T-helper 17 cell (primary cell): ENCODE measurements around the gene ACSL3. TPM values are rescaled to one million over a fixed set of nuclear protein-coding genes. Genes with fewer than 3 reads are reported as not detected.

Experiments
- ATAC-seq: fragments of 150-1000 bp; cut with Tn5 transposase; 2 replicates; pipeline ENCODE4 v1.10.0; 2021; ENCODE audit warnings: mild to moderate bottlenecking, moderate library complexity
- DNase-seq, 3 donors: peaks; one replicate each; pipeline versions ENCODE4 v3.0.0 to v3.0.0-alpha.2; 2020 to 2021
- H3K9me3 ChIP-seq: one replicate; pipeline ENCODE4 v1.7.0; 2013; ENCODE audit warnings: low read length, mild to moderate bottlenecking; ENCODE audit not compliant: control insufficient read depth, poor library complexity, severe bottlenecking
- H3K27ac Mint-ChIP-seq: one replicate; pipeline ENCODE4 v1.8.0; 2022; ENCODE audit warnings: mild to moderate bottlenecking, moderate library complexity, mixed read lengths
- H3K27me3 Mint-ChIP-seq: one replicate; pipeline ENCODE4 v1.8.0; 2022; ENCODE audit warnings: mixed read lengths
- H3K36me3 Mint-ChIP-seq: one replicate; pipeline ENCODE4 v1.8.0; 2022; ENCODE audit warnings: low read depth, mixed read lengths
- H3K4me1 Mint-ChIP-seq: one replicate; pipeline ENCODE4 v1.8.0; 2022; ENCODE audit warnings: mild to moderate bottlenecking, mixed read lengths
- H3K4me3 Mint-ChIP-seq: one replicate; pipeline ENCODE4 v1.8.0; 2022; ENCODE audit warnings: mild to moderate bottlenecking, moderate library complexity, mixed read lengths
- total RNA-seq, 4 donors: library from RNA in 2 of 4; stranded (reverse) in 2 of 4; gene quantifications; one replicate each; pipeline ENCODE4 v1.2.3 and lab custom pipeline; 2022 to 2026

ACSL3 gene
- total RNA-seq, 2 donors from 2014 or later = 56.2 to 65.7 TPM

DNA sequence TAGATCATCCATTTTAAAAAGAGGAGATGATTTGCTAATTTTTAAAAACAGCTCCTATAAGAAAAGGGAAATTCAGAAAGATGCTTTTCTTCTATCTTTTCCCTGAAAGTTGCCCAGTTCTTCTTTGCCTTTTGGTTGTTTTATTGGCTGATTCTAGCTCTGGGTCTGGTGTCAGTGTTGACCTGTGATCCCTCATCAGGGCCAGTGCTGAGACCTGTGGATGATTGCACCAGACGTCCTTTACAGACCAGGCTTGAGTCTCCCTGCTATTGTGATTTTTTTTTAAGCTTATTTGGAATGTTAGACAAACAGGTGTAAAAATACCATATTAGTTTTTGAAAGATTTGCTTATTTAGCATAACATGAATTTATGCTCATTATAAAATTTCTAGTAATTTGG is 88.2 kb downstream of the ACSL3 start:
- no peak for DNase-seq
- H3K36me3 Mint-ChIP-seq = no peaks in the 10 kb centered on the region
- no peaks in the 10 kb centered on the region for H3K9me3 ChIP-seq
- H3K27me3 Mint-ChIP-seq = peaks cover 14% of the 10 kb centered on the region
- no peaks in the 10 kb centered on the region for H3K4me1 Mint-ChIP-seq
- ATAC-seq = no peak
- no peak overlapping the region for H3K27ac Mint-ChIP-seq
- no peak overlapping the region for H3K4me3 Mint-ChIP-seq

DNA sequence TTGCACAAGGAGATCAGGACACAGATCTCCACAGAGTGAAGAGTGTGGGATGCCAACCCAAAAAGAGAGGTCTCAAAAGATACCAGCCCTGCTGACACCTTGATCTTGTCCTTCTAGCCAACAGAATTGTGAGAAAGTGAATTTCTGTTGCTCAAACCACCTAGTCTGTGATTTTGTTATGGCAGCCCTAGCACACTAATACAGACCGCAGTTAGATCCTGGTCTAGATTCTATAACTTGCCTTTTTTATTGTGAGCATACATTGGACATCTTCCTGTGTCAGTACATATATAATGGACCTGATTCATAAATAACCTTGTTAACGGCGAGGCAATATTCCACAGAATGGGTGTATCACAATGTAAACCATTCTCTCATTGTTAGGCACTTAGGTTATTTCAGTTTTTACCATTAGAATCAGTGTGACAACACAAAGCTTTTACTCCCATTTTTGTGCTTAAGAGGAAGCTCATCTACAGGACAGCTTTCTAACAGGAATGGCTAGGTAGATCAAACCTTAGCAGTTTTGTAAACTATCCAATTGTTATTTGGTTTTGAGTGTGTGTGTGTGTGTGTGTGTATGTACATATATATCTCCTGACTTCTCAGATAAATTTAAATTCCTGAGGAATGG is 89.0 kb downstream of the ACSL3 start:
- H3K27ac Mint-ChIP-seq = no peak overlapping the region
- H3K36me3 Mint-ChIP-seq = no peaks in the 10 kb centered on the region
- H3K4me3 Mint-ChIP-seq = no peak overlapping the region
- DNase-seq = no peak
- no peak for ATAC-seq
- H3K9me3 ChIP-seq = no peaks in the 10 kb centered on the region
- H3K4me1 Mint-ChIP-seq = no peaks in the 10 kb centered on the region
- H3K27me3 Mint-ChIP-seq = peaks cover 21% of the 10 kb centered on the region

DNA sequence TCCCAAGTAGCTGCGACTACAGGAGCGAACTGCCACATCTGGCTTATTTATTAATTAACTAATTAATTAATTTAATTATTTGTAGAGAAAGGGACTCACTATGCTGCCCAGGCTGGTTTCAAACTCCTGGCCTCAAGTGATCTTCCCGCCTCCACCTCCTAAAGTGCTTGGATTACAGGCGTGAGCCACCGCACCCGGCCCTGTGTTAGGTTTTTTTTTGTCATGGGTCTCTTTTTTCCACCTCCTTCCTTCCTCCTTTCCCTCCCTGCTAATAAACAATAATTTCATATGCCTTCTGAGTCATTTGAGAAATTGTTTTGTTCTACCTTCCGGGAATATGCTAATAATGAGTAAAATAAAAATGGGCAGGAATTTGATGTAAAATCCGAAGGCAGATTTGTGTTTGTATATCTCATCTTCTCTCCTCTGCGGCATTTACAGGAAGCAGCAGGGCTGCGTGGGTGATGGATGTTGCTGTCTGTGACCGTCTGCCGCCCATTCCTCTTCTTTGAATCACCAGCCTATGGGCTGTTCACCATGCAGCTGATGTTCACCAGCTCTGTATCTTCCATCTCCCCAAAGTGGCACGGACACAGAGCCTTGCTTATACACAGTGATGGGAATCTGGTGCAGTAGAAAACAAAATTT is 89.9 kb downstream of the ACSL3 start:
- ATAC-seq = no peak
- DNase-seq = no peak
- Mint-ChIP-seq H3K27ac (no peak overlapping the region), H3K4me3 (no peak overlapping the region), H3K4me1 (no peaks in the 10 kb centered on the region), H3K36me3 (no peaks in the 10 kb centered on the region), H3K27me3 (peaks cover 23% of the 10 kb centered on the region)
- H3K9me3 ChIP-seq = no peaks in the 10 kb centered on the region

DNA sequence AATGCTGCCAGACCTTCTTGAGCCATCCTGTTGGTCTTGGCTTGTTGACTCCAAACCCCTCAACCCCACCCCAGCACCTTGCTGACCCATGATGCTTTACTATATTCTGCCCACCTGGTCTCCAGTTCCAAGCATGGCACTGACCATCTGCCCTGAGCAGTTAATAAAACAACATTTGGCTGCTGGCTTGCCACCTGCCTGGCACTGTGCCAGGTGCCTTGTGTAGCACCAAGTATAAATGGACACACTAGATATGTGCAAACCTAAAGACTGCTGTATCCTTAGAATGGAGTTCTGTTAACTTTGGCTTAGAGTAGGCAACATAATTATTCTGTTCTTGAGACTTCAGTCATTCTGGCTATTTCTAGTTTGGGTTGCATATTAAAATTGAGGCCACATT is 91.4 kb downstream of the ACSL3 start:
- DNase-seq = no peak
- no peaks in the 10 kb centered on the region for H3K9me3 ChIP-seq
- H3K27me3 Mint-ChIP-seq = peaks cover 33% of the 10 kb centered on the region
- H3K36me3 Mint-ChIP-seq = no peaks in the 10 kb centered on the region
- ATAC-seq = no peak
- H3K4me3 Mint-ChIP-seq = no peak overlapping the region
- H3K27ac Mint-ChIP-seq = no peak overlapping the region
- H3K4me1 Mint-ChIP-seq = no peaks in the 10 kb centered on the region

DNA sequence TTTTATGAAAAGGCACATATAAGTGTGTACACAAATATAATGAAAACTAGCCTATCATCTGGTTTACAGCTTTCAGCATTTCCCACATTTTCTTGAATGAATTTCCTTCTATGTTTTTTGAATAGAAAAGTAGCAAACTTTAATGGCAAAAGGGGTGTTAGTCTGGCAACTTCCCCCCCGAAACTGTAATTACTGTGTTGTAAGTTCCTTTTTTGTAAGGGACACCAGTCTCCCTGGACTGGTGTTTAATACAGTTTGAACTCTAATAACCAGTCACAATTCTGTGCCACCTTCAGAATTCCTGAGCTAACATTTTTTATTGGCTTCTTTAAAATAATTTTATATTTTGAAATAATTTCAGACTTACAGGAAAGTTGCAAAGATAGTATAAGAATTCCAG is 94.2 kb downstream of the ACSL3 start:
- Mint-ChIP-seq H3K4me3 (no peak overlapping the region), H3K36me3 (peaks cover 2% of the 10 kb centered on the region), H3K27me3 (peaks cover 47% of the 10 kb centered on the region), H3K27ac (no peak overlapping the region), H3K4me1 (no peaks in the 10 kb centered on the region)
- no peak for ATAC-seq
- no peaks in the 10 kb centered on the region for H3K9me3 ChIP-seq
- no peak for DNase-seq

DNA sequence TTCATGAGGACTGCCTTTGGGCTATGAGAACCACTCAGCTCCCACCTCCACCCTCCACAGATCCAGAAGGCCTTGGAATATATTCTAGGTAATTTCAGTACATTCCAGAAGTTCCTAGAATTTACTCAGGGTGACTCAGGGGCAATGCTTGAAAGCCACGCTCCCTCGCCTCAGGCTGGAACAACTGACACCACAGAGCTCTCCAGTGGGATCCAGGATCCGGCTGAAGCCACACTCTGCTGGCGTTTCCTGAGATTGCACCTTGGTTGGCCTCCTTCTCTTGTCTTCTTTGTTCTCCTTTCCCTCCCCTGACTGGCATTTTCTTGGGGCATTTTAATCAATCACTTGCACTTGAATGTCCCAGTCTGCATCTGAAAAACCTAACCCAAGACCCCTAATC is 98.5 kb downstream of the ACSL3 start:
- no peak overlapping the region for H3K27ac Mint-ChIP-seq
- H3K27me3 Mint-ChIP-seq = peaks cover 44% of the 10 kb centered on the region
- no peak overlapping the region for H3K4me3 Mint-ChIP-seq
- ATAC-seq = no peak
- peaks cover 5% of the 10 kb centered on the region for H3K36me3 Mint-ChIP-seq
- no peak for DNase-seq
- H3K9me3 ChIP-seq = no peaks in the 10 kb centered on the region
- H3K4me1 Mint-ChIP-seq = no peaks in the 10 kb centered on the region

DNA sequence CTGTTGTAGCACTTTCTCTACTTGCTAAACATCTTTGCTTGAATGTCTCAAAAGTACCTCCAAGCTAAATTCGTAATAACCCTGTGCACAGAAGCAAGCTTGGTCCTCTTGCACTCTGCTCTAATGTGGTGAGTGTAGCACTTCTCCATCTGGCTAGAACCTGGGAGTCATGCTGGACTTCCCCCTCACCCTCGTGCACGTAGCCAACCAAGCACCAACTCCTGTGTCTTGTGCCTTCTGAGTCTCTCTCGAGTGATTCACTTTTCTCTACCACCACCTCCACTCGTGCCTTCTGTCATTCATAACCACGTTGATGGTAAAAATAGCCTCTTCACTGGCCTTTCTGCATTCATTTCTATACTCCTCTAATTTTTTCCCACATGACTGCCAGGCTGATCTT is 99.3 kb downstream of the ACSL3 start:
- Mint-ChIP-seq H3K27me3 (peaks cover 39% of the 10 kb centered on the region), H3K4me1 (no peaks in the 10 kb centered on the region), H3K36me3 (peaks cover 5% of the 10 kb centered on the region), H3K4me3 (no peak overlapping the region), H3K27ac (no peak overlapping the region)
- no peaks in the 10 kb centered on the region for H3K9me3 ChIP-seq
- DNase-seq = no peak
- peak; percentile 35 for ATAC-seq

DNA sequence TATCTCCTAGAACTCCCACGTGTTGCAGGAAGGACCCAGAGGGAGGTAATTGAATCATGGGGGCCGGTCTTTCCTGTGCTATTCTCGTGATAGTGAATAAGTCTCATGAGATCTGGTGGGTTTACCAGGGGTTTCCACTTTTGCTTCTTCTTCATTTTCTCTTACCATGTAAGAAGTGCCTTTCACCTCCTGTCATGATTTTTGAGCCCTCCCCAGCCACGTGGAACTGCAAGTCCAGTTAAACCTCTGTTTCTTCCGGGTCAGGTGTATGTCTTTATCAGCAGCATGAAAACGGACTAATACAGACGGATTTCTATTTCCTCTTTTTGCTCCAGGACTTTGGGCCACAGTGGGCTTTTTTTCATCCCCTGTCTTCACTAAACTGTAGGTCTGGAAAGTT is 102.8 kb downstream of the ACSL3 start:
- peaks cover 51% of the 10 kb centered on the region for H3K27me3 Mint-ChIP-seq
- DNase-seq (no peak), ATAC-seq (no peak)
- no peak overlapping the region for H3K27ac Mint-ChIP-seq
- no peak overlapping the region for H3K4me3 Mint-ChIP-seq
- peaks cover 7% of the 10 kb centered on the region for H3K36me3 Mint-ChIP-seq
- H3K9me3 ChIP-seq = no peaks in the 10 kb centered on the region
- H3K4me1 Mint-ChIP-seq = no peaks in the 10 kb centered on the region

DNA sequence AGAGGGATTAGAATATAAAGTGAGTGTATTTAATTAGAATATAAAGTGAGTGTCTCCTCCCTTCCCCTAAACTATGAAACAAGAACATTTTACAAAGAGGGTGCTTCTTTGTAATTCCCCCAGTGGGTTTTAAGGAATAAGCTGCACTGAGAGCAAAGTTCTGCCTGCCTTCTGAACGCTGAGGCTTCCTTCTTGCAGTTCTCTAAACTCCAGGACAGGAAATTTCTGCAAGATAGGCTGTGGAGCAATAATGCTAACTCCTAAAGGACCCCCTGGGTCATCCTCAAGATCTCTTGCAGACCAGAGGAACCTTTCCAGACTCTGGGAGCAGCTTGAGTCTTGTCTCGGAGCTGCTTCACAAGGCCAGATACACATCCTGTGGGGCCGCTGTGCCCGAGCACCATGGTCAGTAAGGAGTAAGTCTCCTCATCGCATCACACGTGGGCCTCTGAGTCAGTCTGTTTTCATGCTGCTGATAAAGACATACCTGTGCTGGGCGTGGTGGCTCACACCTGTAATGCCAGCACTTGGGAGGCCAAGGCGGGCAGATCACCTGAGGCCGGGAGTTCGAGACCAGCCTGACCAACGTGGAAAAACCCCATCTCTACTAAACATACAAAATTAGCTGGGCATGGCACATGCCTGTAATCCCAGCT is 103.7 kb downstream of the ACSL3 start:
- Mint-ChIP-seq H3K36me3 (peaks cover 7% of the 10 kb centered on the region), H3K4me1 (no peaks in the 10 kb centered on the region), H3K27ac (no peak overlapping the region), H3K4me3 (no peak overlapping the region), H3K27me3 (peaks cover 47% of the 10 kb centered on the region)
- no peaks in the 10 kb centered on the region for H3K9me3 ChIP-seq
- DNase-seq = no peak
- no peak for ATAC-seq

DNA sequence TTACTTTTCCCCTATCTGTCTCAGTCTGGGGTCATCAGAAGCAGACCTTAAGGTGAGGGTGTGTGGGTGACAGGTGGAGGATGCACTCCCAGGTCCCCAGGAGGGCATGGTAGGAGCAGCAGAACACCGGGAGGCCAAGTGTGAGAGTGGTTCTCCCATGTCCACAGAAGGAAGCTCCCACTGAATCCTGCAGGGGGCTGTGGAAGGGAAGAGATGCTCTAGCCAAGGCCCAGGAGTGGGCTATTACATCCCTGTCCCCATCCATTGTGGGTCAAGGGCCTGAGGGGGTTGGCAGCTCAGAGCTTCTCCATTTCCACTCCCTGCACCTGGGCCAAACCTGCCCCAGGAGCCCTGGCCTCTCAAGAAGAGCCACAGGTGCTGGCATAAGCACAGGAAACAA is 104.7 kb downstream of the ACSL3 start:
- ATAC-seq = no peak
- Mint-ChIP-seq H3K27ac (no peak overlapping the region), H3K4me1 (no peaks in the 10 kb centered on the region), H3K27me3 (peaks cover 41% of the 10 kb centered on the region), H3K36me3 (peaks cover 5% of the 10 kb centered on the region), H3K4me3 (no peak overlapping the region)
- DNase-seq = no peak
- H3K9me3 ChIP-seq = no peaks in the 10 kb centered on the region

DNA sequence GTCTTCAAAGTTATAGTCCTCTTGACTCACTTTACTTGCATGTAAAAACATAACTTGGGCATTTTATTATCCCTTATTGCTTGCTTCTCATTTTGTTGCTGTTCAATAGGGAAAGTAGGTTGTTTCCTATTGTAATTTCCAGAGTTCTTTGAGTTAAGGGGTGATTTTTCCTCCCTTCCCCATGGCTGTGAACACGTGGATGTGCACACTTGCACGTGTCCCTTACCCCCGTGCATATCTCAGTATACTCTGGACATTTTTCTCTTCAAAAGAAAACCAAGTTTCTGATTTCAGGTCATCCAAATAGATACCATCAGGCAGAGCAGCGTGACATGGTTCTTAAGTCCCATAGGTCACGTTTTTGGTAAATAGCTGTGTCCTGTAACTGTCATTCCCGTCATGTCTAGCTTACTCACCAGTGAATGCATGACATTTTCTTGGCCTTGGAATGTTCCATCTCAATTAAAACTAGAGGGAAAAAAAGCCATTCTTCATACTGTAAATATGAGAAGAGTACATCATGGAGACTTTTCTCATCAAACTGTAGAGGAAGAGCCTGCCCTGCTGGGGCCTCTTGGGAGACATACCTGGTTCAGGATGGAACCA is 107.8 kb downstream of the ACSL3 start:
- Mint-ChIP-seq H3K36me3 (peaks cover 2% of the 10 kb centered on the region), H3K4me1 (no peaks in the 10 kb centered on the region), H3K27ac (no peak overlapping the region), H3K4me3 (no peak overlapping the region), H3K27me3 (peaks cover 32% of the 10 kb centered on the region)
- ATAC-seq (no peak), DNase-seq (no peak)
- no peaks in the 10 kb centered on the region for H3K9me3 ChIP-seq

DNA sequence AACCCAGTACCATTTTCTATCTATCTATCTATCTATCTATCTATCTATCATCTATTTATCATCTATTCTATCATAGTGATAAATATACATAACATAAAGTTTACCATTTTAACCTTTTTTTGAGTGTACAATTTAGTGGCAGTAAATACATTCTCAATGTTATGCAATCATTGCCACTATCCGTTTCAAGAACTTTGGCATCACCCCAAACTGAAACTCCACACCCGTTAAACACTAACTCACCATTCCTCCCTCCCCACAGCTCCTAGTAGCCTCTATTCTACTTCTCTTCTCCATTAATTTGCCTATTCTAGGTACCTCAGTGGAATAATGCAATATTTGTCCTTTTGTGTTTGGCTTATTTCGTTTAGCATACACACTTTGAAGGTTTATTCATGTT is 108.7 kb downstream of the ACSL3 start:
- Mint-ChIP-seq H3K36me3 (peaks cover 2% of the 10 kb centered on the region), H3K27ac (no peak overlapping the region), H3K4me1 (no peaks in the 10 kb centered on the region), H3K4me3 (no peak overlapping the region), H3K27me3 (peaks cover 32% of the 10 kb centered on the region)
- DNase-seq (no peak), ATAC-seq (no peak)
- no peaks in the 10 kb centered on the region for H3K9me3 ChIP-seq

DNA sequence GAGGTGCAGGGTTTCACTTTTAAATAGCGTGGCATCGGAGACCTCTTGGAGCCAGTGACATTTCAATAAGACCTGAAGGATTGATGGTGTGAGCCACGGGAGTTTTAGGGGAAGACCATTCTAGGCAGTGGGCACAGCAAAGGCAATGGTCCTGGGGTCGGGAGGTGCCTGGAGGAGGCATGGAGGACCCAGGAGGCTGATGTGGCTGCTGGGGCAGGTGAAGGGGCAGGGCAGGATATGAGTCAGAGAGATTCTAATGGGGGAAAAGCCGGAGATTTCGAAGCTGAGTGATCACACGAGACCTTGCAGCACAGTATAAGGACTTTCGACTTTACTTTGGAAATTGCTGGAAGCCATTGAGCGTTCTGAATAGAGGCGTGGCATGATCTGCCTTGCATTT is 111.6 kb downstream of the ACSL3 start:
- DNase-seq (no peak), ATAC-seq (no peak)
- no peak overlapping the region for H3K27ac Mint-ChIP-seq
- no peak overlapping the region for H3K4me3 Mint-ChIP-seq
- no peaks in the 10 kb centered on the region for H3K36me3 Mint-ChIP-seq
- H3K4me1 Mint-ChIP-seq = no peaks in the 10 kb centered on the region
- H3K27me3 Mint-ChIP-seq = peaks cover 41% of the 10 kb centered on the region
- no peaks in the 10 kb centered on the region for H3K9me3 ChIP-seq
